ENCODE results near the gene ADK. TPM values are rescaled to one million over a fixed set of nuclear protein-coding genes. Genes with fewer than 3 reads are reported as not detected.
A peak's percentile ranks its signal among the peaks of the same experiment; 100 is the strongest.

The ADK gene
- polyA plus RNA-seq, 1 experiment: 19.4 TPM

DNA sequence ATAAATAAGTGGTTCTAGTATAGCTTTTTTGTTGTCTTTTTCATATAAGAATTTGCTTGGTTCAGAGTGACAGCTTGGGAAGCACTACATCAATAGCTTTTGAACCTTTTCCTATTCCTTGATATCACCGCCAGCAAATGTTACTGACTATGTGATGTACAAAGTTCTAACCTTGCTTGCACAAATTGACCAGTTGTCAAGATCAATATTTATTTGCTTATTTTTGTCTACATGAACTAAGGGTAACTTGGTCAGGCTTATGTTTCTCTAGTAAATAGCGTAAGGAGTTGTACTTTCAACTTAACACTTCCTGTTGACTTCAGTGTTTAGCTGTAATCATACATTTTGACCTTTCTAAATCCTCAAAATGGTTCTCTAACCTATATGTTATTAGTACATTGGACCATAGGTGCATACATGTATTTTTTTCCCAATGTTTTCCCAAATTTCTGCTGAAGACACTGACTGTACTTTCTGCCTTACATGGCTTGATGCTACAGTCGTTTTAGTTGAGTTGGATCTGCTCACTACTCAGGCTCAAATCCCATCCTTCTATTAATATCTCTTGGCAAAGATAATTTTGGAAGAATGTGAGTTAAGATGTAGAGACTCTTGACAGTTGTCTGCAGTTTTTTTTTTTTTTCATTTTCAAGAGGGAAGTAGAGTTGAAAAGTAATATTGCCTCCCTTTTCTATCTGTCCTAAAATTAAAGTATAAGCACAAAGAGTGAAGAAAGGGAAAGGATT is 436.3 kb downstream of the ADK start:
- Histone ChIP-seq H3K36me3 (ENCODE audit: control insufficient read depth, insufficient read depth, low read length) (no peaks in the 10 kb centered on the region), H3K27me3 (ENCODE audit: control insufficient read depth, insufficient read depth, low read length) (no peaks in the 10 kb centered on the region), H3K4me3 (ENCODE audit: low read depth, low read length) (no peak overlapping the region)
- DNase-seq (ENCODE audit: low read depth): no peak
- no peak for TF ChIP-seq CTCF (IDR thresholded peaks at IDR 0.05; ENCODE audit: insufficient read depth, low read depth, low read length)
- POLR2A ChIA-PET: no interaction called here
- CTCF ChIA-PET: no interaction called here

DNA sequence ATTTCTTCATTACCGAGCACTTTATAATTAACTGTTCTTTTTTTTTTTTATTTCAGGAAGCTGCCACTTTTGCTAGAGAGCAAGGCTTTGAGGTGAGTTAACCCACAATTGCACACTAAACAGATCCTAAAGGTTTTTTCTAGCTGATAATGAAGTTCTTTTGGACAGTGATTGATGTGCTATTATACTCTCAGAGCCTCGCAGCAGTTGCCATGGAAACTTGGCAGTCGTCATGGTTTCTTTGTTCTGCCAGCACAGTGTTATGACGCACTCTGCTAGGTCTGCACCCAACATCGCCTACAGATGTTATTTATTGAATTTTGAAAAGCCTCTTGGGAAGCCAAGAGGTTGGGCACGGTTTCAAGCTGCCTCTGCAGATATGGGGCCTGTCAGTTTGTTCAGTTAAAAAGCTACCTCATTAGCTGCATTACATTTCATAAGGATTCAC is 438.2 kb downstream of the ADK start:
- peak; percentile 91 for DNase-seq (ENCODE audit: low read depth)
- H3K4me3 ChIP-seq (ENCODE audit: low read depth, low read length): no peak overlapping the region
- POLR2A ChIA-PET: interaction anchor here (0.5 to 0.6 kb wide), 3 partner anchors 83 to 645 kb away, joined by 3 to 8 read pairs (median 4); no protein-coding TSS in a partner anchor
- H3K27me3 ChIP-seq (ENCODE audit: control insufficient read depth, insufficient read depth, low read length): no peaks in the 10 kb centered on the region
- CTCF ChIA-PET: interaction anchor here (1.5 kb wide), 1 partner anchor 14 kb away, joined by 4 read pairs; no protein-coding TSS in a partner anchor
- no peaks in the 10 kb centered on the region for H3K36me3 ChIP-seq (ENCODE audit: control insufficient read depth, insufficient read depth, low read length)
- no peak for TF ChIP-seq CTCF (IDR thresholded peaks at IDR 0.05; ENCODE audit: insufficient read depth, low read depth, low read length)

DNA sequence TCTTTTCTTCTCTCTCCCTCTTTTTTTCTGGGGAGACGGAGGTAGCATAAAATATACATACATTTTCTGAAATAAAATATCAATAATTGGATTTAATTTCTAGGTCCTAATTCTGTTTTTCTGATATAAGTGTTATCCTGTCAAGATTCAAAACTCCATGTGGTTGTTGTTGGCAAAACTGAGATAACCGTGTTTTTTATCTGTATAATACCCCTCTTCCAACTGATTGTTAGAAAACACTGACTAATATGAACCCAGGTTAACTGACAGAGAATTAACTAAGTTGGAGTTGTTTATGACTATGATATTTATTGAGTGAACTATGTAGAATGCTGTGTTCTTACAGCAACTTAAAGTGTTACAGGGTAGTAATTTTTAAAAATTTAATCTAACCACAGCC is 438.8 kb downstream of the ADK start:
- ChIA-PET POLR2A (interaction anchor here (0.5 to 0.6 kb wide), 2 partner anchors 82 to 645 kb away, joined by 4 to 8 read pairs; no protein-coding TSS in a partner anchor), CTCF (no interaction called here)
- no peaks in the 10 kb centered on the region for H3K36me3 ChIP-seq (ENCODE audit: control insufficient read depth, insufficient read depth, low read length)
- TF ChIP-seq CTCF (IDR thresholded peaks at IDR 0.05; ENCODE audit: insufficient read depth, low read depth, low read length): no peak
- no peak for DNase-seq (ENCODE audit: low read depth)
- H3K27me3 ChIP-seq (ENCODE audit: control insufficient read depth, insufficient read depth, low read length): no peaks in the 10 kb centered on the region
- no peak overlapping the region for H3K4me3 ChIP-seq (ENCODE audit: low read depth, low read length)

GRCh38 chr10:74593470-74593869 is 442.4 kb downstream of the ADK start:
- POLR2A ChIA-PET: no interaction called here
- CTCF ChIA-PET: no interaction called here
- H3K27me3 ChIP-seq (ENCODE audit: control insufficient read depth, insufficient read depth, low read length): no peaks in the 10 kb centered on the region
- DNase-seq (ENCODE audit: low read depth): peak; percentile 46
- TF ChIP-seq CTCF (IDR thresholded peaks at IDR 0.05; ENCODE audit: insufficient read depth, low read depth, low read length): no peak
- no peaks in the 10 kb centered on the region for H3K36me3 ChIP-seq (ENCODE audit: control insufficient read depth, insufficient read depth, low read length)
- H3K4me3 ChIP-seq (ENCODE audit: low read depth, low read length): no peak overlapping the region

GRCh38 chr10:74596713-74597112 is 445.7 kb downstream of the ADK start:
- CTCF ChIA-PET: no interaction called here
- no peak for TF ChIP-seq CTCF (IDR thresholded peaks at IDR 0.05; ENCODE audit: insufficient read depth, low read depth, low read length)
- no peak for DNase-seq (ENCODE audit: low read depth)
- no peak overlapping the region for H3K4me3 ChIP-seq (ENCODE audit: low read depth, low read length)
- POLR2A ChIA-PET: interaction anchor here (0.6 kb wide), 1 partner anchor 103 kb away, joined by 4 read pairs; no protein-coding TSS in a partner anchor
- H3K36me3 ChIP-seq (ENCODE audit: control insufficient read depth, insufficient read depth, low read length): no peaks in the 10 kb centered on the region
- H3K27me3 ChIP-seq (ENCODE audit: control insufficient read depth, insufficient read depth, low read length): no peaks in the 10 kb centered on the region

All from BJ (cell line).